NCI-H2081 (cell line): ENCODE measurements around the gene CELA2A.
"Not testable (repeated sequence)": the region's sequence is repeated elsewhere in the genome, so short reads cannot be mapped to it uniquely, and the experiment has no call there.

ENCODE experiments used
- DNase-seq, 2 experiments: peaks; one replicate each; lab custom pipeline; 2025; lab: John Stamatoyannopoulos, UW

Gene CELA2A

DNA sequence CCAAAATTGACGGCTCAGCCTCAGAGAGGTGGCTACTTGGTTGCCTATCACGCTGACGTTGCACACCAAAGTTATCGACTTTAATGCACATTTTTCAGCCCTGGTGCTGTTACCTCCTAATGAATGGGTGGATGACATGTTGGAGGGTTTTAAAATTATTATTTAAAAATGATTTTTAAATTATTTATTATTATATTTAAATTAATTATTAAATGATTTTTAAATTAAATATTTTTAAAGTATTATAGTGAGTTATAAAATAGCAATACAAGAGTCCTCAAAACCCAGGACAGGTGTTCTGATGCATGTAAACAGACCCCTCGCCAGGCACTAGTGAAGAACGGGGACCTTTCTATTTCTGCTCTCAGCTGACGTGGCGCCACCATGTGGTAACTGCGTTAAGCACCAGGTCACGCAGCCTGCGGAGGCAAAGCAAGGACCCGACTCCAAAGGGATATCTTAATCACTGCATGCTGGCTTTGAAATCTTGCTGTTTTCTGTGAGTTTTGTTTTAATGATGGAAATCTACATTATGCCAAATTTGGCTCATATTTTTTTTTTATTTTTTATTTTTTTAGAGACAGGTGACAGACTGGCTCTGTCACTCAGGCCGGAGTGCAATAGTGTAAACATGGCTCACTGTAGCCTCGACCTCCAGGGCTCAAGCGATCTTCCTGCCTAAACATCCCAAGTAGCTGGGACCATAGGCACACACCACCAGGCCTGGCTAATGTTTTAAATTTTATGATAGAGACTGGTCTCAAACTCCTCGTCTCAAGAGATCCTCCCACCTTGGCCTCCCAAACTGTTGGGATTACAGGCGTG lies 44.9 kb downstream of the CELA2A start:
- peak; percentile 51 for DNase-seq

DNA sequence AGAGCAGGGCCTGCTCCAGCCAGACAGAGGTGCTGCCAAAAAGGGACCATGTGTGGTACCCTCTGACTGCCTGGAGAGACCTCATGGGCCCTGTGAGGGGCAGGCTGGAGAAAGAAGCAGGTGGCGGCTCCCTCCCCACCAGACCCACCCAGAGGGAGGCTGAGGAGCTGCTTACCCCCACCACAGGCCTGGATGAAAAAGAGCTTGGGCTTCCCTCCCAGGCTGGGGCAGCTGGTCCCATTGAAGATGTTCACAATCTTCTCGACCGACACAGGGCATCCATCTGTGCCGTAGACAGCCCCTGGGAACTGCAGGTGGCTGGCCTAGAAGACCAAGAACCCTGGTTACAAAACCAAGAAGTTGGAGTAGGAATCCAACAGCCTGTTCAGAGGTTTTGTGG lies 47.9 kb downstream of the CELA2A start:
- DNase-seq = no peak

- no peak for DNase-seq
Observed at GRCh38 chr1:15506831-15507230, 50.3 kb downstream of the CELA2A start.

- DNase-seq = no peak
Observed at GRCh38 chr1:15507278-15507677, 50.7 kb downstream of the CELA2A start.

DNA sequence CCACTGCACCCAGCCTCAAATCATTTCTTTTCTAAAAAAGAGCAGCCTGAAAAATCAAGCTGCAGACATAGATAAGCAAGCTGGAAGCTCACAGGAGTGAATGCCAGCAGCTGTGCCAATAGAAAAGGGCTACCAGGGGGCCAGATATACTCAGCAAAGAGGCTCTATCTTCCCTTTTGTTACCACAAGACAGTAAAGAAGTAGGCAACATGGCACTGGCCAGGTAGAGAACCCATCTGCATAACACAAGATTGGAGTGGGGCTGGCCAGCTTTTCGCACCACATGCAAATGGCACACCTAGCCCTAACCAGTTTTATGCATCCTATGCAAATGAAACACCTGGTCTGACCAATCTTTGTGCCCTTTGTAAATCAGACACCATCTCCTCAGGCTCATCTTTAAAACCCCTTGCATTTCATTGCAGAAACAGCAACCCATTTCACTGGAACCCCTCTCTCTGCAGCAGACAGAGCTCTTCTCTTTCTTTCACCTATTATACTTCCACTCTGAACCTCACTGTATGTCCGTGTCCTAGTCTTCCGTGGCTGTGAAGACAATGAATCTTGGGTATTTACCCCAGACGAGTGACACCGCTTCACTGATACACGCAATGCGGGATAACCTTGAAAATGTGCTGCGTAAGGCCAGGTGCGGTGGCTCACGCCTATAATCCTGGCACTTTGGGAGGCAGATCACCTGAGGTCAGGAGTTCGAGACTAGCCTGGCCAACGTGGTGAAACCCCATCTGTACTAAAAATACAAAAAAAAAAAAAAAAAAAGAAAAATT lies 52.4 kb downstream of the CELA2A start:
- DNase-seq = no peak

- no peak for DNase-seq
Observed at GRCh38 chr1:15509586-15509985, 53.1 kb downstream of the CELA2A start.

- no peak for DNase-seq
Observed at GRCh38 chr1:15510611-15511405, 54.3 kb downstream of the CELA2A start.

GRCh38 chr1:15513192-15513591 lies 56.7 kb downstream of the CELA2A start:
- no peak for DNase-seq

GRCh38 chr1:15513919-15514318 lies 57.4 kb downstream of the CELA2A start:
- no peak for DNase-seq

- DNase-seq = not testable (repeated sequence)
Observed at GRCh38 chr1:15514557-15514956, 58.0 kb downstream of the CELA2A start.

DNA sequence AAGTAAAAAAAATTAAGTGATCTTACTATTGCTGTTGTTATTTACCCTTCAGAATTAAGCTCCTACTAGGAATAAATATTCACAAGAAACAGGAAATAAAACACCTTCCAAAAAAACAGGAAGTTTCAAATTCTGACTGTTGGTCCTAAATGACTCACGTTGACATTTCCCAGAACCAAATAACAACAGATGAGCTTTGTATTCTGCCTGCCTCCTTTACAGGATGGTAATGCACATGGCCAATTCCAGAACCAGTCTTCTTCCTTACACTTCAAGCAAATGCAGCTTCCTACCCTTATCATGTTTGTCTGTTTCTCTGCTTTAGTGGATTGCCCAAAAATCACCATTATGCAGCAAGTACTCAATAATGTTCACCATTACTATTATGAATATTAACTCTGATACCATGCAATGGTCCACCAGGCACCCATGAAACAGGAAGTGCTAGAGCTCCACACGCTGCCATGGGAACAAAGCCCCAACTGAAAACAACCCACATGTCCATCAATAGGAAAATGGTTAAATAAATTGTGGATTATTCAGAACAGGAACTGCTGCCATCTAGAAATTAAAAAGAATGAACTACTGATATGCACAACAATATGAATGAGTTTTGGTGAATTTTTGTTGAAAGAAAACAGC lies 58.6 kb downstream of the CELA2A start:
- DNase-seq = no peak

DNA sequence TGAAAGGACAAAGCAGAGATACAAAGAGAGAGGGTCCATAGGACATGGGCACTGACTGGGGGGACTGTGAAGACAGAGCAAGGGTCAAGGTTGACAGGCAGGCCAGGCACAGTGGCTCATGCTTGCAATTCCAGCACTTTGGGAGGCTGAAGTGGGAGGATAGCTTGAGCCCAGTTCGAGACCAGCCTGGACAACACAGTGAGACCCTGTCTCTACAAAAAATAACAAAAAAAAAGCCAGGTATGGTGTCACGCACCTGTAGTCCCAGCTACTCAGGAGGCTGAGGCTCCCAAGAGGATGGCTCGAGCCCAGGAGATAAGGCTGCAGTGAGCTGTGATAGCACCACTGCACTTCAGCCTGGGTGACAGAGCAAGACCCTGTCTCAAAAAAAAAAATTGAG lies 63.1 kb downstream of the CELA2A start:
- DNase-seq = no peak

DNA sequence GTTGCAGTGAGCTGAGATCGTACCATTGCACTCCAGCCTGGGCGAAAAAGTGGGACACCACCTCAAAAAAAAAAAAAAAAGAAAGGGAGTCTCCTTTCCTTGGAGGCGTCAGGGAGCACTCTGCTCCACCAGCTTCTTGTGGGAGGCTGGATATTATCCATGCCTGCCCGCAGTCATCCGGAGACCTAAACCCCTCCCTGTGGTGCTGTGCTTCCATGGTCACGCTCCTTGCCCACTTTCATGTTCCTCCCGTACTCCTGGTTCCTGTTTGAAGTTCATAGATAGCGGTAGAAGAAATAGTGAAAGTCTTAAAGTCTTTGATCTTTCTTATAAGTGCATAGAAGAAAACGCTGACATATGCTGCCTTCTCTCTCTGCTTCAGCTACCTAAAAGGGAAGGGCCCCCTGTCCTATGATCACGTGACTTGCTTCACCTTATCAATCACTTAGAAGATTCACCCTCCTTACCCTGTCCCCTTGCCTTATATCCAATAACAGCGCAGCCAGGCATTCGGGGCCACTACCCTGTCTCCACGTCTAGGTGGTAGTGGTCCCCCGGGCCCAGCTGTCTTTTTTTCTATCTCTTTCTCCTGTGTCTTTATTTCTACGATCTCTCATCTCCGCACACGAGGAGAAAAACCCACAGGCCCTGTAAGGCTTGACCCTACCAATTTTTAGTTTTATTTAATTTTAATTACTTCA lies 64.8 kb downstream of the CELA2A start:
- not testable (repeated sequence) for DNase-seq
